ENCODE results near the gene AGBL5. TPM values are rescaled to one million over a fixed set of nuclear protein-coding genes. Genes with fewer than 3 reads are reported as not detected.

The AGBL5 gene
- total and polyA plus RNA-seq, 8 donors = 12.0 to 54.5 (median 50.2) TPM

DNA sequence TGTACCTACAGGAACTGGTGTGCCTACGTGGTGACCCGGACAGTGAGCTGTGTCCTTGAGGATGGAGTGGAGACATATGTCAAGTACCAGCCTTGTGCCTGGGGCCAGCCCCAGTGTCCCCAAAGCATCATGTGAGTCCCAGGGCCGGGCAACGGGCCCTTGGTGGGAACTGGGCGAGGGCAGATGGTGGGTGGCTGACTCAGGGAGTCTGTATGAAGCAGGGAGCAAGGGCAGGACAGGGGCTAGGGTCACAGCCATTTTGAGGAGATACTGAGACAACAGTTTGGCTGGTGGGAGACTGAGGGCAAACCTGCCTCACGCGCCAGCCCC, 28.6 kb downstream of the AGBL5 start:
- Histone ChIP-seq H3K36me3 (peaks cover 0 to 5% of the 10 kb centered on the region in 2 donors), H3K27ac (peak overlapping the region; percentile 0 to 38), H3K27me3 (peaks cover 0 to 13% of the 10 kb centered on the region in 2 donors), H3K9me3 (no peaks in the 10 kb centered on the region), H3K4me1 (peaks cover 22 to 66% of the 10 kb centered on the region in 2 donors), H3K4me3 (peak overlapping the region; percentile 45)
- DNase-seq (no peak), ATAC-seq (no peak)
- TF ChIP-seq, protein P1, sequence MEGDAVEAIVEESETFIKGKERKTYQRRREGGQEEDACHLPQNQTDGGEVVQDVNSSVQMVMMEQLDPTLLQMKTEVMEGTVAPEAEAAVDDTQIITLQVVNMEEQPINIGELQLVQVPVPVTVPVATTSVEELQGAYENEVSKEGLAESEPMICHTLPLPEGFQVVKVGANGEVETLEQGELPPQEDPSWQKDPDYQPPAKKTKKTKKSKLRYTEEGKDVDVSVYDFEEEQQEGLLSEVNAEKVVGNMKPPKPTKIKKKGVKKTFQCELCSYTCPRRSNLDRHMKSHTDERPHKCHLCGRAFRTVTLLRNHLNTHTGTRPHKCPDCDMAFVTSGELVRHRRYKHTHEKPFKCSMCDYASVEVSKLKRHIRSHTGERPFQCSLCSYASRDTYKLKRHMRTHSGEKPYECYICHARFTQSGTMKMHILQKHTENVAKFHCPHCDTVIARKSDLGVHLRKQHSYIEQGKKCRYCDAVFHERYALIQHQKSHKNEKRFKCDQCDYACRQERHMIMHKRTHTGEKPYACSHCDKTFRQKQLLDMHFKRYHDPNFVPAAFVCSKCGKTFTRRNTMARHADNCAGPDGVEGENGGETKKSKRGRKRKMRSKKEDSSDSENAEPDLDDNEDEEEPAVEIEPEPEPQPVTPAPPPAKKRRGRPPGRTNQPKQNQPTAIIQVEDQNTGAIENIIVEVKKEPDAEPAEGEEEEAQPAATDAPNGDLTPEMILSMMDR (IDR thresholded peaks at IDR 0.05) = no peak
- intact Hi-C loops (cut with DNase I) = loop anchor here in 1 of 2 donors (10.0 kb wide), 2 partner anchors 45 to 115 kb away; partner anchors contain the start of gene TMEM214

DNA sequence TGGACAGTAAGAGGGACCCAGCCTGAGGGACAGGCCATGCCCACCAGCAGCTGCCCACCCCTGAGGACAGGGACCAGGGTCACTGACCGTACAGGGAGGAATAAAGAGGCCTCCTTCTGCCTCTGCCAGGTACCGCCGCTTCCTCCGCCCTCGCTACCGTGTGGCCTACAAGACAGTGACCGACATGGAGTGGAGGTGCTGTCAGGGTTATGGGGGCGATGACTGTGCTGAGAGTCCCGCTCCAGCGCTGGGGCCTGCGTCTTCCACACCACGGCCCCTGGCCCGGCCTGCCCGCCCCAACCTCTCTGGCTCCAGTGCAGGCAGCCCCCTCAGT, 29.1 kb downstream of the AGBL5 start:
- Histone ChIP-seq H3K36me3 (peaks cover 0 to 5% of the 10 kb centered on the region in 2 donors), H3K27me3 (peaks cover 0 to 13% of the 10 kb centered on the region in 2 donors), H3K4me3 (peak overlapping the region; percentile 45), H3K9me3 (no peaks in the 10 kb centered on the region), H3K27ac (peak overlapping the region in 1 of 2 donors; percentile 38), H3K4me1 (peaks cover 23 to 66% of the 10 kb centered on the region in 2 donors)
- intact Hi-C loops (cut with DNase I) = loop anchor here in 1 of 2 donors (10.0 kb wide), 2 partner anchors 46 to 116 kb away; partner anchors contain the start of gene TMEM214
- DNase-seq (no peak), ATAC-seq (no peak)
- TF ChIP-seq, protein P1 (IDR thresholded peaks at IDR 0.05) = no peak

DNA sequence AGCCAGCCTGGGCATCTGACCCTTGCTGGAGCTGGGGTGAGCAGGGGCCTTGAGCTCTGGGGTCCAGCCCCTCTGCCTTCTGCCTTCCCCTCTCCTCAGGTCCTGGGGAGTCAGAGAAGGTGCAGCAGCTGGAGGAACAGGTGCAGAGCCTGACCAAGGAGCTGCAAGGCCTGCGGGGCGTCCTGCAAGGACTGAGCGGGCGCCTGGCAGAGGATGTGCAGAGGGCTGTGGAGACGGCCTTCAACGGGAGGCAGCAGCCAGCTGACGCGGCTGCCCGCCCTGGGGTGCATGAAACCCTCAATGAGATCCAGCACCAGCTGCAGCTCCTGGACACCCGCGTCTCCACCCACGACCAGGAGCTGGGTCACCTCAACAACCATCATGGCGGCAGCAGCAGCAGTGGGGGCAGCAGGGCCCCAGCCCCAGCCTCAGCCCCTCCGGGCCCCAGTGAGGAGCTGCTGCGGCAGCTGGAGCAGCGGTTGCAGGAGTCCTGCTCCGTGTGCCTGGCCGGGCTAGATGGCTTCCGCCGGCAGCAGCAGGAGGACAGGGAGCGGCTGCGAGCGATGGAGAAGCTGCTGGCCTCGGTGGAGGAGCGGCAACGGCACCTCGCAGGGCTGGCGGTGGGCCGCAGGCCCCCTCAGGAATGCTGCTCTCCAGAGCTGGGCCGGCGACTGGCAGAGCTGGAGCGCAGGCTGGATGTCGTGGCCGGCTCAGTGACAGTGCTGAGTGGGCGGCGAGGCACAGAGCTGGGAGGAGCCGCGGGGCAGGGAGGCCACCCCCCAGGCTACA, 30.7 kb downstream of the AGBL5 start:
- TF ChIP-seq, protein P1 (IDR thresholded peaks at IDR 0.05) = no peak
- H3K9me3 ChIP-seq = no peaks in the 10 kb centered on the region
- intact Hi-C loops (cut with DNase I) = loop anchor here in 1 of 2 donors (10.0 kb wide), 2 partner anchors 47 to 117 kb away; partner anchors contain the start of gene TMEM214
- H3K4me1 ChIP-seq = peaks cover 21 to 67% of the 10 kb centered on the region in 2 donors
- H3K36me3 ChIP-seq = peaks cover 0 to 5% of the 10 kb centered on the region in 2 donors
- ATAC-seq (no peak), DNase-seq (no peak)
- peak overlapping the region; percentile 75 to 84 for H3K27ac ChIP-seq
- H3K4me3 ChIP-seq = peak overlapping the region in 1 of 2 donors; percentile 11
- peaks cover 0 to 13% of the 10 kb centered on the region in 2 donors for H3K27me3 ChIP-seq

DNA sequence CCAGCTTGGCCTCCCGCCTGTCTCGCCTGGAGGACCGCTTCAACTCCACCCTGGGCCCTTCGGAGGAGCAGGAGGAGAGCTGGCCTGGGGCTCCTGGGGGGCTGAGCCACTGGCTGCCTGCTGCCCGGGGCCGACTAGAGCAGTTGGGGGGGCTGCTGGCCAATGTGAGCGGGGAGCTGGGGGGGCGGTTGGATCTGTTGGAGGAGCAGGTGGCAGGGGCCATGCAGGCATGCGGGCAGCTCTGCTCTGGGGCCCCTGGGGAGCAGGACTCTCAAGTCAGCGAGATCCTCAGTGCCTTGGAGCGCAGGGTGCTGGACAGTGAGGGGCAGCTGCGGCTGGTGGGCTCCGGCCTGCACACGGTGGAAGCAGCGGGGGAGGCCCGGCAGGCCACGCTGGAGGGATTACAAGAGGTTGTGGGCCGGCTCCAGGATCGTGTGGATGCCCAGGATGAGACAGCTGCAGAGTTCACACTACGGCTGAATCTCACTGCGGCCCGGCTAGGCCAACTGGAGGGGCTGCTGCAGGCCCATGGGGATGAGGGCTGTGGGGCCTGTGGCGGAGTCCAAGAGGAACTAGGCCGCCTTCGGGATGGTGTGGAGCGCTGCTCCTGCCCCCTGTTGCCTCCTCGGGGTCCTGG, 31.4 kb downstream of the AGBL5 start:
- Histone ChIP-seq H3K9me3 (no peaks in the 10 kb centered on the region), H3K4me1 (peaks cover 17 to 67% of the 10 kb centered on the region in 2 donors), H3K27me3 (peaks cover 0 to 13% of the 10 kb centered on the region in 2 donors), H3K4me3 (no peak overlapping the region), H3K36me3 (peaks cover 0 to 5% of the 10 kb centered on the region in 2 donors), H3K27ac (no peak overlapping the region)
- intact Hi-C loops (cut with DNase I) = loop anchor here in 1 of 2 donors (10.0 kb wide), 2 partner anchors 48 to 118 kb away; partner anchors contain the start of gene TMEM214
- DNase-seq (no peak), ATAC-seq (no peak)
- TF ChIP-seq, protein P1 (IDR thresholded peaks at IDR 0.05) = no peak
